Heart right ventricle (tissue), 16 donors: ENCODE results near the gene MRM1. TPM values are rescaled to one million over a fixed set of nuclear protein-coding genes. Genes with fewer than 3 reads are reported as not detected.

Experiments used
- ATAC-seq, 8 donors: fragments of 200-7000 bp; cut with Tn5 transposase; one replicate each; pipeline ENCODE4 v1.9.1; 2020; ENCODE audit warnings: mild to moderate bottlenecking in 8 of 8, moderate library complexity in 8 of 8, moderate number of reproducible peaks in 1 of 8
- DNase-seq, 2 donors: peaks; one replicate each; pipeline ENCODE4 v3.0.0-alpha.2; 2020
- H3K27ac ChIP-seq, 10 donors: fragments of 200-600 bp; sonication (generic) in 2 of 10; one replicate each; pipeline versions ENCODE4 v1.5.0 to v1.8.0; 2020 to 2022; ENCODE audit warnings: mild to moderate bottlenecking in 3 of 10
- H3K27me3 ChIP-seq, 7 donors: fragments of 200-600 bp; one replicate each; pipeline ENCODE4 v1.8.0; 2021 to 2022; ENCODE audit warnings: mild to moderate bottlenecking in 2 of 7
- H3K36me3 ChIP-seq, 9 donors: fragments of 200-600 bp; sonication (generic) in 1 of 9; one replicate each; pipeline versions ENCODE4 v1.5.0 to v1.8.0; 2020 to 2022; ENCODE audit warnings: mild to moderate bottlenecking in 2 of 9
- H3K4me1 ChIP-seq, 9 donors: fragments of 200-600 bp; sonication (generic) in 1 of 9; one replicate each; pipeline versions ENCODE4 v1.5.0 to v1.8.0; 2020 to 2022; ENCODE audit warnings: mild to moderate bottlenecking in 4 of 9
- H3K4me3 ChIP-seq, 10 donors: fragments of 200-600 bp; sonication (generic) in 2 of 10; one replicate each; pipeline versions ENCODE4 v1.5.0 to v1.8.0; 2020 to 2022; ENCODE audit warnings: mild to moderate bottlenecking in 7 of 10, moderate library complexity in 2 of 10
- H3K9me3 ChIP-seq, 11 donors: fragments of 200-600 bp in 10 of 11; sonication (generic) in 2 of 11; one replicate each; pipeline versions ENCODE4 v1.5.0 to v1.8.0; 2013 to 2022; ENCODE audit warnings: mild to moderate bottlenecking in 2 of 11, control low read depth in 1 of 11, moderate library complexity in 1 of 11
- WGBS, 2 donors: extraction: QIAGEN DNeasy Blood & Tissue Kit; methylation state at CpG; one replicate each; pipeline ENCODE4 v1.1.7; 2013; ENCODE audit warnings: inconsistent platforms in 1 of 2; 5-methylcytosine and 5-hydroxymethylcytosine counted together
- intact Hi-C, 10 donors: fragments of 100-400 bp; cut with DNase I; formaldehyde crosslinking; loops; one replicate each; pipeline versions ENCODE4 v1.11.1 to v1.14.2; 2022
- polyA plus RNA-seq, 2 donors: library from polyadenylated mRNA; stranded (reverse); fragments of 200-250 nt; gene quantifications; one replicate each; pipeline ENCODE4 v1.2.3, GENCODE V29; 2013
- total RNA-seq, 10 donors: library from RNA; stranded (reverse); fragmentation: NEBNext Ultra II Directional in 3 of 10; extraction: Animal tissue kit (Norgen Biotek cat#: 25700) in 3 of 10; gene quantifications; one replicate each; pipeline versions ENCODE4 v1.2.1 to v1.2.4, GENCODE V29; 2021 to 2023
- TF ChIP-seq, protein P1 (sequence below), 9 donors: fragments of 200-600 bp; sonication (generic) in 2 of 9; IDR thresholded peaks; one replicate each; pipeline versions ENCODE4 v1.5.0 to v1.8.0; 2021 to 2022; ENCODE audit warnings: antibody characterized with exemption in 9 of 9, mild to moderate bottlenecking in 5 of 9, moderate library complexity in 1 of 9
- donor health status: Arrhythmogenic right ventricular cardiomyopathy.
- donor health status: ischemic (EF 13 %, LVEDD 7.1; RV severe dilation, severe dysfunction).
- donor health status: healthy with polysubstance abuse.
- donor health status: DM: no; HTN: yes; CAD: no.
- donor health status: DM: no; HTN: no; CAD: no.
- donor health status: ischemic (EF 25% LVEDD 6.9; RV normal size, moderate dysfunction).
- donor health status: ischemic (EF 25% LVEDD 5.7; RV mildly dilated, moderate dysfunction).
- donor health status: healthy.
- donor health status: DM: yes; HTN: yes; CAD: no.
- donor health status: Ischemic cardiomyopathy.
- donor health status: ischemic (EF 35%, LVEDD 5.7; RV mildly dilated, moderate dysfunction).
- donor health status: nonischemic (EF 11% LVEDD 7.7; RV severe dilation, severe dysfunction).
- donor health status: DM: yes; HTN: yes; CAD: no.
- donor health status: PGD.
- donor health status: ischemic (EF 29% LVEDD 5.4; RV normal size, mild dysfunction).
- donor health status: nonischemic (EF 23%, LVEDD 6.1; RV moderate dilation, normal function).

The MRM1 gene
- total and polyA plus RNA-seq, 12 donors = 5.5 to 10.3 (median 7.3) TPM

DNA sequence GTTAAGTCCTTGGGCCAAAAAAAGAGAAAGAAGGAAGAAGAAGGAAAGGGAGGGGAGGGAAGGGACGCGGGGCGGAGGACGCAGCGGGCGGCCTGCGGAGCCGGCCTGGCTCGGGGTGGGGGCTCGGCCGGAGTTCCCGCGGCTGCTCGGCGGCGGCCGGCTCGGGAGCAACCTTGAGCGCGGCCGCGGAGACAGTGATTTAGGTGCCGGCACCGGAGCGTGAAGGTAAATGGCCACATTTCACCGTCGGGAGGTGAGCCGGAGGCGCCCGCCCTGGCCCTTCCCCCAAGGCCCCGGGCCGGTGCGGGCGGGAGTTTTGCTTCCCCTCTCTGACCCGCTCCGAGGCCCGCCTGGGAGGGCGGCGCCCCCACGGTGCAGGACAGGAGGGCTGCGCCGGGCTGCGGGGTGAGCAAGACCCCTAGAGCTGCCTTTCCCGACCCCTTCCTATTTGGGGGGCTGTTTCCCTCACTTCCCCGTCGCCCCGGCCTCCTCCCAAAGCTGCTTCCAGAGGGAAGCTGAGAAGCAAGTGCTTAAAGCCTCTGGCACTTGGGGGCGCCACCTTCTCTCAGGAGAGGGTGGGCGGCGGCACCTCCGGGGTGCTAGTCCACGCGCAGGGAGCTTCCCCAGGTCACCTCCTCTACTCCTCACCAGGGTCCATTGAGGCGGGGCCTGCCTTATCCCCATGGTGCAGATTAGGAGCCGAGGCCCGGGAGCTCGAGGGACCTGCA is 56.5 kb downstream of the MRM1 start:
- no peaks in the 10 kb centered on the region for H3K36me3 ChIP-seq
- 4 to 5% methylated on average over 54 to 57 of the region's 57 CpGs for WGBS, 2 donors
- intact Hi-C loops = no loop called here
- H3K27me3 ChIP-seq = peaks cover 5 to 92% (median 82%) of the 10 kb centered on the region in 7 donors
- H3K27ac ChIP-seq = no peak overlapping the region
- H3K4me1 ChIP-seq = peaks cover 0 to 9% (median 5%) of the 10 kb centered on the region in 9 donors
- peak overlapping the region; percentile 21 to 59 (median 50) for H3K4me3 ChIP-seq
- DNase-seq (no peak), ATAC-seq (peak in 5 of 8 donors; percentile 14 to 46 (median 37))
- TF ChIP-seq, protein P1, sequence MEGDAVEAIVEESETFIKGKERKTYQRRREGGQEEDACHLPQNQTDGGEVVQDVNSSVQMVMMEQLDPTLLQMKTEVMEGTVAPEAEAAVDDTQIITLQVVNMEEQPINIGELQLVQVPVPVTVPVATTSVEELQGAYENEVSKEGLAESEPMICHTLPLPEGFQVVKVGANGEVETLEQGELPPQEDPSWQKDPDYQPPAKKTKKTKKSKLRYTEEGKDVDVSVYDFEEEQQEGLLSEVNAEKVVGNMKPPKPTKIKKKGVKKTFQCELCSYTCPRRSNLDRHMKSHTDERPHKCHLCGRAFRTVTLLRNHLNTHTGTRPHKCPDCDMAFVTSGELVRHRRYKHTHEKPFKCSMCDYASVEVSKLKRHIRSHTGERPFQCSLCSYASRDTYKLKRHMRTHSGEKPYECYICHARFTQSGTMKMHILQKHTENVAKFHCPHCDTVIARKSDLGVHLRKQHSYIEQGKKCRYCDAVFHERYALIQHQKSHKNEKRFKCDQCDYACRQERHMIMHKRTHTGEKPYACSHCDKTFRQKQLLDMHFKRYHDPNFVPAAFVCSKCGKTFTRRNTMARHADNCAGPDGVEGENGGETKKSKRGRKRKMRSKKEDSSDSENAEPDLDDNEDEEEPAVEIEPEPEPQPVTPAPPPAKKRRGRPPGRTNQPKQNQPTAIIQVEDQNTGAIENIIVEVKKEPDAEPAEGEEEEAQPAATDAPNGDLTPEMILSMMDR (IDR thresholded peaks at IDR 0.05) = peak in 4 of 9 donors; percentile 15 to 29 (median 23)
- H3K9me3 ChIP-seq = no peaks in the 10 kb centered on the region

Other genes starting within 250 kb of the MRM1 start
- not detected for gene TBC1D3H, start 213.1 kb upstream of the MRM1 start, total RNA-seq
- gene TBC1D3H, start 213.1 kb upstream of the MRM1 start, polyA plus RNA-seq = not detected
- 10 to 100 TPM; 17.1 to 27.0 (median 23.0) TPM for gene ZNHIT3, start 114.9 kb upstream of the MRM1 start, total RNA-seq
- 10 to 100 TPM; 12.0 to 34.0 TPM for gene ZNHIT3, start 114.9 kb upstream of the MRM1 start, polyA plus RNA-seq
- gene MYO19, start 66.7 kb upstream of the MRM1 start, total RNA-seq = 10 to 100 TPM in 9 of 10 donors, 1 to 10 TPM in 1; 8.8 to 22.9 (median 13.9) TPM
- 10 to 100 TPM; 15.6 to 40.4 TPM for gene MYO19, start 66.7 kb upstream of the MRM1 start, polyA plus RNA-seq
- 10 to 100 TPM in 1 of 10 donors, 1 to 10 TPM in 9; 4.0 to 10.2 (median 6.5) TPM for gene PIGW, start 66.6 kb upstream of the MRM1 start, total RNA-seq
- gene PIGW, start 66.6 kb upstream of the MRM1 start, polyA plus RNA-seq = 1 to 10 TPM; 2.5 to 5.1 TPM
- gene GGNBP2, start 56.7 kb upstream of the MRM1 start, total RNA-seq = 10 to 100 TPM; 35.6 to 51.2 (median 48.1) TPM
- 10 to 100 TPM; 25.9 to 41.3 TPM for gene GGNBP2, start 56.7 kb upstream of the MRM1 start, polyA plus RNA-seq
- 10 to 100 TPM; 11.0 to 24.7 (median 18.9) TPM for gene DHRS11, start 9.7 kb upstream of the MRM1 start, total RNA-seq
- gene DHRS11, start 9.7 kb upstream of the MRM1 start, polyA plus RNA-seq = 10 to 100 TPM; 12.9 to 23.3 TPM